Measurements from ENCODE around the gene RASSF10. TPM values are rescaled to one million over a fixed set of nuclear protein-coding genes. Genes with fewer than 3 reads are reported as not detected.
"Not testable (repeated sequence)": the region's sequence is repeated elsewhere in the genome, so short reads cannot be mapped to it uniquely, and the experiment has no call there.

Gene RASSF10
- total RNA-seq, 4 donors from 2014 or later, result 0.24 to 2.2 (median 0.54) TPM; not detected in 1

DNA sequence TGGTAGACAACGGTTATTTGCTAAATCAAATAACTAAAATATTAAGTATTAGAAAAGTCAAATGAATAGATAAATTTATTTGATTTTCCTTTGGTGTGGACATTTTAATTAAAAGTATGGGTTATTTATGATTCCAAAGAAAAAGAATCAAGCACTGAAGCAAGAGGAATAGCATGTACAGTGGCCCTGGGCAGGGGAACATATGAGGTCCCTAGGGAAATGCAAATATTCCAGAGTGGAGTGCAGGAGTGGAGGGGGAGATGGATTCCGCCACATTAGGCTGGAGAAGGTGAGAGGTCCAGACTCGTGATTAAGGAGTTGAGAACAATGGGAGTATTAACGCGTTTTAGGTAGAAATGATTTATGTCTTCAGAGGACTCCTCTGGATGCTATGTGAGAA is 30.0 kb downstream of the RASSF10 start:
- no peak overlapping the region for H3K4me3 ChIP-seq (replicated peaks in 1 of 3)
- no peak overlapping the region for H3K27ac ChIP-seq
- H3K27me3 ChIP-seq, result no peaks in the 10 kb centered on the region
- no peak for DNase-seq
- H3K9me3 ChIP-seq, result no peaks in the 10 kb centered on the region
- no peaks in the 10 kb centered on the region for H3K36me3 ChIP-seq
- no peak for TF ChIP-seq CTCF (IDR thresholded peaks at IDR 0.05)
- no peak for TF ChIP-seq POLR2A (IDR thresholded peaks at IDR 0.05)
- 91 to 92% methylated on average over 5 of the region's 5 CpGs for WGBS, 2 donors
- intact Hi-C loops (cut with DNase I), result no loop called here
- peaks cover 4 to 12% of the 10 kb centered on the region in 2 donors for H3K4me1 ChIP-seq

DNA sequence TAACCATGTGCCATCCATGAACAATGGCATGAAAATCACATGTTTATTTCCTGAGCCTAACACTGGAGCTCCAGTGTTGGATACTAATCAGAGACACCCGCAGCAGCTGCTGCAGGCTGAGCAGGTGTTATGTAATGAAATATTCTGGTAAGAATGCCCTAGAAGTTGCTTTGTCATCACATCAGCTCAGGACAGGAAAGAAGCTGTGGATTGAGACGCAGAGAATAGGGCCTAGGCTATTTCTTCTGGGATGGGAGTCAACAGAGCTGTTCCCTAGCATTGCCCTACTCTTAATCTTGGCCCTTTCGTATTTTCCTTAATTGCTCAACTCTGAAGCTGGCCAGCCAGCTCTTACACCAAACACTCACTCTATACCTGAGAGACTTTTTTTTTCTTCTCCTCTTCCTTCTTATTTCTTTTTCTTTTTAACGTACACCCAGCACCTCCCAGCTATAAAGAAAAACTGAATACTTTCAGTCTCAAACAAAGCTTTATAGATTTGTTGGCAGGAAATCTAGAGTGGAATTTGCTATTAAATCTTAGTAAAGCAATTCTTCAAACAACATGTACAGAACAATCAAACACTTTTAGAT is 31.9 kb downstream of the RASSF10 start:
- intact Hi-C loops (cut with DNase I), result no loop called here
- WGBS, 2 donors, result 74 to 82% methylated on average over 4 of the region's 4 CpGs

DNA sequence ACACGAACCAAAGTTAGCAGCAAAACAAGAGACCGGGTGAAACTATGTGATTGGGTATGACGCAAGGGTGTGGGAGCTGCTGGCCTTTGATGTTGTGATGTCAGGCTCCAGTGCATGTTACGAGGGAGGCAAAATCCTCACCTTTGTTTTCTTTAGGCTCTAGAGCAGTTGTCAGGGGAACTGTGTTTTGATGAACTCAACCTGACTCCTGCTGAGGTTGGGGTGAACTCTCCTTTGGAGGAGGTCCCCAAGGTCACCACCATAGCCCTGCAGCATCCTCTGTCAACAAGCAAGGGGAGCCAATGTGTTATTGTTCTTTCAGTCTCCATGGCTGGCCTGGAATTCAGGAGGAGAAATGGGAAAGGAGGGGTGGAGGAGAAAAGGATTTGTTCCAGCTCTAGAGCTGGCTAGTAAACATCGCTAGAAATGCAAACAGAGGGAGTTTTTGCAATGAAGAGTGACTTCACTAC is 33.8 kb downstream of the RASSF10 start:
- intact Hi-C loops (cut with DNase I), result no loop called here
- no peaks in the 10 kb centered on the region for H3K36me3 ChIP-seq
- TF ChIP-seq CTCF (IDR thresholded peaks at IDR 0.05) (no peak), POLR2A (IDR thresholded peaks at IDR 0.05) (no peak)
- no peak overlapping the region for H3K4me3 ChIP-seq (replicated peaks in 1 of 3)
- no peak overlapping the region for H3K27ac ChIP-seq
- no peaks in the 10 kb centered on the region for H3K9me3 ChIP-seq
- H3K4me1 ChIP-seq, result peaks cover 6 to 9% of the 10 kb centered on the region in 2 donors
- no peaks in the 10 kb centered on the region for H3K27me3 ChIP-seq
- 63 to 68% methylated on average over 5 of the region's 5 CpGs for WGBS, 2 donors
- no peak for DNase-seq

More for the DNA sequence above, 31.9 kb downstream of the RASSF10 start:
- Histone ChIP-seq H3K27me3 (no peaks in the 10 kb centered on the region), H3K36me3 (no peaks in the 10 kb centered on the region), H3K4me3 (replicated peaks in 1 of 3) (no peak overlapping the region), H3K4me1 (peaks cover 6 to 9% of the 10 kb centered on the region in 2 donors), H3K27ac (no peak overlapping the region), H3K9me3 (no peaks in the 10 kb centered on the region)
- TF ChIP-seq POLR2A (IDR thresholded peaks at IDR 0.05), result no peak
- TF ChIP-seq CTCF (IDR thresholded peaks at IDR 0.05), result no peak
- DNase-seq, result no peak

GRCh38 chr11:13043912-13044628 is 35.0 kb downstream of the RASSF10 start:
- Histone ChIP-seq H3K27me3 (no peaks in the 10 kb centered on the region), H3K9me3 (no peaks in the 10 kb centered on the region), H3K4me1 (peaks cover 6 to 9% of the 10 kb centered on the region in 2 donors), H3K27ac (no peak overlapping the region), H3K36me3 (no peaks in the 10 kb centered on the region), H3K4me3 (replicated peaks in 1 of 3) (no peak overlapping the region)
- DNase-seq, result peak; percentile 10 to 13
- TF ChIP-seq CTCF (IDR thresholded peaks at IDR 0.05) (no peak), POLR2A (IDR thresholded peaks at IDR 0.05) (no peak)
- WGBS, 2 donors, result 70 to 72% methylated on average over 4 of the region's 4 CpGs
- intact Hi-C loops (cut with DNase I), result no loop called here

GRCh38 chr11:13045089-13045488 is 36.0 kb downstream of the RASSF10 start:
- H3K4me1 ChIP-seq; H3K27ac ChIP-seq; H3K27me3 ChIP-seq; H3K4me3 ChIP-seq (replicated peaks in 1 of 3); H3K9me3 ChIP-seq; intact Hi-C loops (cut with DNase I); DNase-seq; H3K36me3 ChIP-seq: not testable (repeated sequence)
- WGBS, 2 donors, result 90 to 97% methylated on average over 8 of the region's 8 CpGs
